HEK293 (cell line): ENCODE data around the gene HNF1A.

ENCODE experiments used
- FEZF1 ChIP-seq: fragments of 450-650 bp; formaldehyde crosslinking; IDR thresholded peaks from 2 replicates; pipeline ENCODE4 v1.5.1; 2016; ENCODE audit warnings: missing biosample characterization, missing genetic modification characterization
- ZBTB7A ChIP-seq: fragments of 450-650 bp; formaldehyde crosslinking; IDR thresholded peaks from 2 replicates; pipeline ENCODE4 v1.5.1; 2016; ENCODE audit warnings: low read depth, missing biosample characterization, missing genetic modification characterization
- ZNF121 ChIP-seq: fragments of 450-650 bp; formaldehyde crosslinking; IDR thresholded peaks from 2 replicates; pipeline ENCODE4 v1.5.1; 2016; ENCODE audit warnings: missing biosample characterization, missing genetic modification characterization
- TF ChIP-seq, protein P1 (sequence below): fragments of 450-650 bp; formaldehyde crosslinking; IDR thresholded peaks from 2 replicates; pipeline ENCODE4 v1.5.1; 2016; ENCODE audit warnings: missing biosample characterization, missing genetic modification characterization
- TF ChIP-seq, protein P2 (sequence below): fragments of 450-650 bp; formaldehyde crosslinking; IDR thresholded peaks from 2 replicates; pipeline ENCODE4 v1.5.1; 2016; ENCODE audit warnings: missing biosample characterization, missing genetic modification characterization

DNA sequence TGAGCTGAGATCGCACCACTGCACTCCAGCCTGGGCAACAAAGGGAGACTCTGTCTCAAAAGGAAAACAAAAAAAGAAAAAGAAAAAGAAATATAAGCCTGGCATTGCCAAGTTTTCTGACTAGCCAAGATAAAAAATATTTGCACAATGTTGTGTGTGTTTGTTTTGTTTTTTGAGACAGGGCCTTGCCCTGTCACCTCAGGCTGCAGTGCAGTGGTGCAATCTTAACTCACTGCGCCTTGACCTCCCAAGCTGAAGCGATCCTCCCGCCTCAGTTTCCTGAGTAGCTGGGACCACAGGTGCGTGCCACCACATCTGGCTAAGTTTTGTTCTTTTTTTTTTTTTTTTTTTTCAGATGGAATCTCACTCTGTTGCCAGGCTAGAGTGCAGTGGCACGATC lies 43.4 kb downstream of the HNF1A start:
- TF ChIP-seq, protein P1, sequence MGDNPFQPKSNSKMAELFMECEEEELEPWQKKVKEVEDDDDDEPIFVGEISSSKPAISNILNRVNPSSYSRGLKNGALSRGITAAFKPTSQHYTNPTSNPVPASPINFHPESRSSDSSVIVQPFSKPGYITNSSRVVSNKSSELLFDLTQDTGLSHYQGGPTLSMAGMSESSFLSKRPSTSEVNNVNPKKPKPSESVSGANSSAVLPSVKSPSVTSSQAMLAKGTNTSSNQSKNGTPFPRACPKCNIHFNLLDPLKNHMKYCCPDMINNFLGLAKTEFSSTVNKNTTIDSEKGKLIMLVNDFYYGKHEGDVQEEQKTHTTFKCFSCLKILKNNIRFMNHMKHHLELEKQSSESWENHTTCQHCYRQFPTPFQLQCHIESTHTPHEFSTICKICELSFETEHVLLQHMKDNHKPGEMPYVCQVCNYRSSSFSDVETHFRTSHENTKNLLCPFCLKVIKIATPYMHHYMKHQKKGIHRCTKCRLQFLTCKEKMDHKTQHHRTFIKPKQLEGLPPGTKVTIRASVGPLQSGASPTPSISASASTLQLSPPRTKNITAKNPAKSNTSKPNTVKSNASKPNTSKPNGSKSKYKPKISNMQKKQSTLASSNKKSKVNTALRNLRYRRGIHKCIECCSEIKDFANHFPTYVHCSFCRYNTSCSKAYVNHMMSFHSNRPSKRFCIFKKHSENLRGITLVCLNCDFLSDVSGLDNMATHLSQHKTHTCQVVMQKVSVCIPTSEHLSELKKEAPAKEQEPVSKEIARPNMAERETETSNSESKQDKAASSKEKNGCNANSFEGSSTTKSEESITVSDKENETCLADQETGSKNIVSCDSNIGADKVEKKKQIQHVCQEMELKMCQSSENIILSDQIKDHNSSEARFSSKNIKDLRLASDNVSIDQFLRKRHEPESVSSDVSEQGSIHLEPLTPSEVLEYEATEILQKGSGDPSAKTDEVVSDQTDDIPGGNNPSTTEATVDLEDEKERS (tag by site-specific recombination), result no peak
- TF ChIP-seq ZNF121 (tag by site-specific recombination) (no peak), ZBTB7A (tag by site-specific recombination) (no peak), FEZF1 (no peak)
- TF ChIP-seq, protein P2, sequence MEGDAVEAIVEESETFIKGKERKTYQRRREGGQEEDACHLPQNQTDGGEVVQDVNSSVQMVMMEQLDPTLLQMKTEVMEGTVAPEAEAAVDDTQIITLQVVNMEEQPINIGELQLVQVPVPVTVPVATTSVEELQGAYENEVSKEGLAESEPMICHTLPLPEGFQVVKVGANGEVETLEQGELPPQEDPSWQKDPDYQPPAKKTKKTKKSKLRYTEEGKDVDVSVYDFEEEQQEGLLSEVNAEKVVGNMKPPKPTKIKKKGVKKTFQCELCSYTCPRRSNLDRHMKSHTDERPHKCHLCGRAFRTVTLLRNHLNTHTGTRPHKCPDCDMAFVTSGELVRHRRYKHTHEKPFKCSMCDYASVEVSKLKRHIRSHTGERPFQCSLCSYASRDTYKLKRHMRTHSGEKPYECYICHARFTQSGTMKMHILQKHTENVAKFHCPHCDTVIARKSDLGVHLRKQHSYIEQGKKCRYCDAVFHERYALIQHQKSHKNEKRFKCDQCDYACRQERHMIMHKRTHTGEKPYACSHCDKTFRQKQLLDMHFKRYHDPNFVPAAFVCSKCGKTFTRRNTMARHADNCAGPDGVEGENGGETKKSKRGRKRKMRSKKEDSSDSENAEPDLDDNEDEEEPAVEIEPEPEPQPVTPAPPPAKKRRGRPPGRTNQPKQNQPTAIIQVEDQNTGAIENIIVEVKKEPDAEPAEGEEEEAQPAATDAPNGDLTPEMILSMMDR (tag by site-specific recombination), result no peak
